Measurements from ENCODE around the gene MRPL48.

DNA sequence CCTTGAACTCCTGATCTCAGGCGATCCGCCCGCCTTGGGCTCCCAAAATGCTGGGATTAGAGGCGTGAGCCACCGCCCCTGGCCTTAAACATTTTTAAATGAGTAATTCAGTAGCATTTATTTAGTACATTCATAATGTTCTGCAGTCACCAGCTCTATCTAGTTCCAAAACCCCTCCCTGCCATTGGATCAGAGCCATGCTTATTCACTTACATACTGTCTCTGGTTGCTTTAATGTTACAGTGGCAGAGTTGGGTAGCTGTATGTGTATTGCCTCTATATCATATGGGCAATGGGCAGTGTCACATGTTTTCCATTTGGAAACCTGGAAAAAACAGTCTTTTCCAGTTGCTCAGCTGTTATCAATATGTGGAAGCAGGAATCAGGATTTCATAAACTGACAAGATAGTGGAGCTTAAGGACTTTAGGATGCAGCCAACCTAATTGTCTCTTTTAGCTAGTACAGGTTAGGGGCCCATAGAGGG, 78.5 kb downstream of the MRPL48 start:
- TF ChIP-seq TAF1 (conservative IDR thresholded peaks at IDR 0.05) (no peak), GABPA (IDR thresholded peaks at IDR 0.05 in 1 of 2, conservative IDR thresholded peaks at IDR 0.05 in 1 of 2) (no peak), CTCF (IDR thresholded peaks at IDR 0.05; ENCODE audit: low read depth, low read length, missing input control) (no peak), MAX (IDR thresholded peaks at IDR 0.05) (no peak), RAD21 (IDR thresholded peaks at IDR 0.05) (no peak)
- TF ChIP-seq, protein P1, sequence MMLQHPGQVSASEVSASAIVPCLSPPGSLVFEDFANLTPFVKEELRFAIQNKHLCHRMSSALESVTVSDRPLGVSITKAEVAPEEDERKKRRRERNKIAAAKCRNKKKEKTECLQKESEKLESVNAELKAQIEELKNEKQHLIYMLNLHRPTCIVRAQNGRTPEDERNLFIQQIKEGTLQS (IDR thresholded peaks at IDR 0.05), result no peak
